ENCODE data around the gene CFAP100.

- TF ChIP-seq POLR2A (IDR thresholded peaks at IDR 0.05) (no peak), CTCF (IDR thresholded peaks at IDR 0.05) (no peak)
Observed at GRCh38 chr3:126345641-126346460, 48.9 kb upstream of the CFAP100 start.
